Iris pigment epithelial cell (primary cell): Measurements from ENCODE around the gene NFE2L1.
"Not testable (repeated sequence)": the region's sequence is repeated elsewhere in the genome, so short reads cannot be mapped to it uniquely, and the experiment has no call there.

Experiments used
- DNase-seq: peaks from one replicate; pipeline ENCODE4 v3.0.0-alpha.2; 2011; ENCODE audit warnings: low read depth

Gene NFE2L1

GRCh38 chr17:48067808-48068207 lies 19.6 kb downstream of the NFE2L1 start:
- DNase-seq, result peak; percentile 31

- DNase-seq, result peak; percentile 48
Measured at GRCh38 chr17:48068491-48068961, 20.4 kb downstream of the NFE2L1 start.

- DNase-seq, result no peak
Measured at GRCh38 chr17:48070195-48070594, 22.0 kb downstream of the NFE2L1 start.

- peak; percentile 26 for DNase-seq
Measured at GRCh38 chr17:48071654-48072053, 23.5 kb downstream of the NFE2L1 start.

GRCh38 chr17:48072811-48073210 lies 24.7 kb downstream of the NFE2L1 start:
- not testable (repeated sequence) for DNase-seq

- peak; percentile 26 for DNase-seq
Measured at GRCh38 chr17:48073566-48074094, 25.5 kb downstream of the NFE2L1 start.

GRCh38 chr17:48074322-48075081 lies 26.3 kb downstream of the NFE2L1 start:
- peak; percentile 77 for DNase-seq

- not testable (repeated sequence) for DNase-seq
Measured at GRCh38 chr17:48077152-48077551, 29.0 kb downstream of the NFE2L1 start.

GRCh38 chr17:48081858-48082257 lies 33.7 kb downstream of the NFE2L1 start:
- no peak for DNase-seq

GRCh38 chr17:48084932-48085331 lies 36.8 kb downstream of the NFE2L1 start:
- no peak for DNase-seq

- DNase-seq, result no peak
Measured at GRCh38 chr17:48093341-48094045, 45.3 kb downstream of the NFE2L1 start.

- peak; percentile 13 for DNase-seq
Measured at GRCh38 chr17:48095611-48096010, 47.5 kb downstream of the NFE2L1 start.

GRCh38 chr17:48100160-48100559 lies 52.0 kb downstream of the NFE2L1 start:
- peak; percentile 64 for DNase-seq

- DNase-seq, result peak; percentile 55
Measured at GRCh38 chr17:48100591-48101011, 52.4 kb downstream of the NFE2L1 start.

GRCh38 chr17:48101012-48101720 lies 53.0 kb downstream of the NFE2L1 start, which contains the start of gene CBX1:
CBX1 (minus strand) TSS chr17:48101478; CDS start chr17:48077004, 24,474 bp downstream.
- peak; percentile 95 for DNase-seq

GRCh38 chr17:48102043-48102750 lies 54.0 kb downstream of the NFE2L1 start:
- no peak for DNase-seq

GRCh38 chr17:48102798-48103715 lies 54.9 kb downstream of the NFE2L1 start:
- no peak for DNase-seq

GRCh38 chr17:48104440-48104839 lies 56.3 kb downstream of the NFE2L1 start:
- no peak for DNase-seq

GRCh38 chr17:48106802-48107136 lies 58.6 kb downstream of the NFE2L1 start:
- no peak for DNase-seq
